Dermis blood vessel endothelial cell (primary cell): ENCODE measurements around the gene ADD1. TPM values are rescaled to one million over a fixed set of nuclear protein-coding genes. Genes with fewer than 3 reads are reported as not detected.

Experiments used
- DNase-seq: peaks from one replicate; pipeline ENCODE4 v3.0.0; 2010
- total RNA-seq: library from RNA; depleted of rRNA; stranded (reverse); fragments of >200 nt; gene quantifications from 2 replicates; pipeline ENCODE4 v1.2.3, GENCODE V29; 2014

ADD1 gene
- total RNA-seq, 1 donor from 2014 or later, result 168 TPM

GRCh38 chr4:2822461-2823300, 21.0 kb upstream of the ADD1 start:
- DNase-seq, result no peak

DNA sequence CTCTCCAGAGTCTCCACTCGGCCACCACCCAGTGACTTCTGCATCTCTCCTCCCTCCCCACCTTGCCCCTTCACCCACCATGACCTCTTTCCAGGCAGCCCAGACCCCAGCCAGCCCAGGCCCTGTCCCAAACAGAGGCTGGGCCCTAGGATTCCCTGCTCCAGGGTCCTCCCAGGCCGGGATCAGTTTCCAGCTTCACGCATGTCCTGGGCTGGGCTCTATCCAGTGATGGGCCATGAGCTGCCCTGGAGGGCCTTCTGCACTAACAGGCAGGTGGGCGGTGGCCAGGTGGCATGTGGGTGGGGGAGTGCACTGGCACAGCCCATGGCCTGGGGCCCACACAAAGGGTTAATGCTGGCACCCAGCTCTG, 20.4 kb upstream of the ADD1 start:
- DNase-seq, result no peak

DNA sequence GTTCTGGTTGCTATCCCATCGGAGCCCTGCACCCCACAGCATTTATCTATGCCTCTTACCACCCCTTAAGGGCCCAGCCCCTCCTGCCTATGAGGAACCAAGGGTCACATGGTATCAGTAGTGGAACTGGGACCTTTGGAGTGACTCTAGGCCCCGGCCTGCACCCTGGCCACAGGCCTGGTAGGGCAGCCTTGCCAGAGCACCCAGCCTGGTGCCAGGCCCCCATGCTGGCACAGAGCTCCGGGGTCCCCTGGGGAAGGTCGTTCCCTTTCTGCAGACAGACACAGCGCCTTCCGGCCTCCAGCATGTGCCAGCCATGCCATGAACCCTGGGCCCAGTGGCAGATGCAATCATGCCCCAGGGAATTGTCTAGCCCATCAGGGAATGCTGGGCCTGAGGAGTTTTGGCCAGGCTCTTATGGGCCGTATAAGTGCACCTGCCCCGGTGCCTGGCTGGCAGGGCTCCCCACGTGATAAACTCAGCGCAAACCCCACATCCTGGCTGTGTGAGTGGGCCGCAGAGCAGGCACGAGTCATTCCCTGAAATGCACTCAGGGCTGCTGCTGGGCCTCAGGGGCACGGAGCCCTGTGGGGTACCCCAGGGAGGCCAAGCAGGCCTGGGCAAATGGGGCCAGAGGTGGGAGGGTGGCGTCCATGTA, 19.8 kb upstream of the ADD1 start:
- DNase-seq, result no peak

GRCh38 chr4:2824329-2824835, 19.3 kb upstream of the ADD1 start:
- no peak for DNase-seq

GRCh38 chr4:2824836-2825381, 18.7 kb upstream of the ADD1 start:
- DNase-seq, result no peak

DNA sequence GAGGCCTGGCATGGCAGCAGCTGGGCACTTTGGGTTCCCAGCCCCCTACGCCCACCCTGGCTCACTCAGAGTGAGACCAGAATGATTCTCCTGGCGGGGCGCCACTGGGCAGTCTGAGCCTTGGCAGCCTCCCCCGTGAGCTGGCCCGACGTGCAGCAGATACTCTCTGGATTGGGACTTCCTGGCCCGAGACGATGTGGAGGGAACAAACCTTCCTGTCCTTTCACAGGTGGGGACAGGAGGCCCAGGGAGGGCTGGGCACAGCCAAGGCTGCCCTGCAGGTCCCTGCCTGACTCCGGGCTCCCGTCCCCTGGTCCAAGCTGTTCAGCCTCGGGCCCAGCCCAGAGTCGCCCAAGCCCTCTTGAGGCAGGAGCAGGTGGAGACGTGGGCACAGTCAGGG, 17.9 kb upstream of the ADD1 start:
- DNase-seq, result no peak

DNA sequence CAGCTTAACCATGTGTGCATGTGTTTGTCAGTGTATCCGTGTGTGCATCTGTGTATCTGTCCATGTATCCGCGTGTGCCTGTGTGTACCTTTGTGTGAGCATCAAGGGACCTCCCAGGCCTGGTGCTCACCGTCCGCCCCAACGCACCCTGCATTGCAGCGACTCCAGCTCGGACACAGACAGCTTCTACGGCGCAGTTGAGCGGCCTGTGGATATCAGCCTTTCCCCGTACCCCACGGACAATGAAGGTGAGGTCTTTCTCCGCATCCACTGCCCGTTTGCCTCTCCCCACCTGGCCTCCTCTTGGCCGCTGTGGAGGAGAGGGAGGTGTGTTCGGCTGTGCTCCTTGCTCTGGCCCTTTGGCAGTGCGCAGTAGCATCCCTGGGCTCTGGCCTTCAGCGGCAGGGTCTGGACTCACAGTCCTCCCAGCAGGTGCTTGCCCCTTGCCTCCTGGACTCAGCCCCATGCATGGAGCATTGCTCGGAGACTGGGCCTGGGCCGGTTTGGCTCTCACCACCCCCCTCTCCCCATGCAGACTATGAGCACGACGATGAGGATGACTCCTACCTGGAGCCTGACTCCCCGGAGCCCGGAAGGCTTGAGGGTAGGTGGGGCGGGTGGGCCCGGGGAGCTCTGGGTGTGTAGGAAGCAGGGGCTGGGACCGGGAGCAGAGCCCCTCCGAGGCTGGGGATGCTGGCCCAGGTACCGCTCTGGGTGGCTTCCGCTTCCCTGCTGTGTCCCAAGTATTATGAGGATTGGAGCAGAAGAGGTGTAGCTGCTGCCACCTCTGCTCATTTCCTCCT, 16.4 kb upstream of the ADD1 start:
- no peak for DNase-seq

DNA sequence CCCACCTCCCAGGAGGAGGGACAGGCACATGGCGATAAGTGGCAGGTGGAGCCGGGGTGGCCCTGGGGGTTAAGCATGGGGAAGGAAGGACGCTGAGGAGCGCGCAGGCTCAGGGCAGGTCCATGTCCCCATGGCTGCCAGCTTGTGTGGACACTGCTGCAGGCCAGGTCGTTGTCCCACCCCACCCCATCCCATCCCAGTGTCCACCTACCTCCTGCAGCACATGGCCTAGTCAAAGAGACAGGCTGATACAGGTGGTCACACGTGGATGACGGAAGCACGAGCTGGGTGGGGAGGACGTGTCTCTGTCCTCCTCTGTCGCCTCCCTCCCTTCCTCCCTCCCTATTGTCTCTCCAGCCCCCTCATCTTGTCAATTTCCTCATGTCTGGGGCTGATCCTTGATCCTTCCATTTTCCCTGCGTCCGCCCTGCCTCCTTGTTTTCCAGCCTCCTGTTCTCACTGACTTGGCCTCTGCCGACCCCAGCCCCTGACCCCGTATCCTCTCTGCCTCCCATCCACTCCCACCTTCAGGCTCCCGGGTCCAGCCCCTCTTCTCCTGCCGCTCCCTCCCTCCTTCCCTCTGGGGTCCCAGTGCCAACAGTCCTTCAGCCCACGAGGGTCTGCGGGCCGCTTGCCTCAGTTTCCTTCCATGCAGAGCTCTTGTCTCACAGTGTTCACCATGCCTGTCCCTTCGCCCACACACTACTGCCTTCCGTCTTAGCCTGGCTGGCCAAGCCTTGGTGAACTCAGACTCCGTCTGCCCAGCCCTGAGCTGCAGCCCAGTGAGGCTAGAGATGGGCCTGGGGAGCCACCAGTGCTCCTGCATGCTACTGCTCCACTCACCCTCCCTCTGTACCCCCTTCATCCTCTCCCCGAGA, 15.5 kb upstream of the ADD1 start:
- DNase-seq, result no peak

GRCh38 chr4:2828758-2829181, 14.9 kb upstream of the ADD1 start:
- no peak for DNase-seq

- DNase-seq, result no peak
Observed at GRCh38 chr4:2829321-2829932, 14.2 kb upstream of the ADD1 start.

GRCh38 chr4:2829933-2830451, 13.7 kb upstream of the ADD1 start:
- no peak for DNase-seq

DNA sequence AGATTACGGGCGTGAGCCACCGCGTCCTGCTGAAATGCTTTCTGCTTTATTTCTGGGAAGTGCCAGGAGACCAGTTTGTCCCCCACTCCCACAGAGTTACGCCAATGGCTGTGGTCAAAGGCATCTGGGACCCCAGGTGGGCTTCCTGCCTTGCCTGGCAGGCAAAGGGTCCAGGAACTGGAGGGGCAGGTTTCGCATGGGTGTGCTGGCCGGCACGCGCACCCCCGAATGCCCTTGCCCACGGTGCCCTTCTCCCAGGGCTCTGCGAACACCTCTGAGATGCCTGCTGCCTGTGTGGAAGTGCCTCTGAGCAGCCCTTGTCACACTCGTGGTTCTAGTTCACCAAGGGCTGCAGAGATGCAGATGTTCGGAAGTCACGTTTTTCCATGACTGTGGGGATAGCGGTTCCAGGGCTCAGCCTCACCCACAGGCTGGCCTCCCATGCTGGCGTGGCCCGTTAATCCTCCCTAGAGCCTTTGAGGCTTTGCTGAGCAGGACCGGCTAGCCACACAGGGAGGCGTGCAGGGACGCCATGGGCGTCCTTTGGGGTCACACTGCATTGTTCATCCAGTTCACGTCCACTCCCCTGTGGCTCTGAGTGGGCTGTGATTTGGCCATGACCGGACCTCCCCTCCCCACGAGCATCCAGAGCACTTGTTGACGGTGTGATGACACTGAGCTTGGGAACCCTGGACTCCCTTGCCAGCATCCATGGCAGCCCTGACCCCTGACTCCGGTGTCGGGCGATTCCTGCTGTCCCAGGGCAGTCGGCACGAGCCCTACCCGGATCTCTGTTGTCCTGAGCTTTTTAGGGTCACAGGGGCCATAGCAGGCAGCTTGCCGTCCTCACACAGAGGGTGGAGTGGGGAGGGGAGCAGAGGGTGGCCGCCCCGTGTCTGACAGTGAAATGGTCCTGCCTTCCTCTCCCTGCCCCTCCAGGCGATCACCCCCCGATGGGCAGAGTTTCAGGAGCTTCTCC, 12.7 kb upstream of the ADD1 start:
- no peak for DNase-seq

DNA sequence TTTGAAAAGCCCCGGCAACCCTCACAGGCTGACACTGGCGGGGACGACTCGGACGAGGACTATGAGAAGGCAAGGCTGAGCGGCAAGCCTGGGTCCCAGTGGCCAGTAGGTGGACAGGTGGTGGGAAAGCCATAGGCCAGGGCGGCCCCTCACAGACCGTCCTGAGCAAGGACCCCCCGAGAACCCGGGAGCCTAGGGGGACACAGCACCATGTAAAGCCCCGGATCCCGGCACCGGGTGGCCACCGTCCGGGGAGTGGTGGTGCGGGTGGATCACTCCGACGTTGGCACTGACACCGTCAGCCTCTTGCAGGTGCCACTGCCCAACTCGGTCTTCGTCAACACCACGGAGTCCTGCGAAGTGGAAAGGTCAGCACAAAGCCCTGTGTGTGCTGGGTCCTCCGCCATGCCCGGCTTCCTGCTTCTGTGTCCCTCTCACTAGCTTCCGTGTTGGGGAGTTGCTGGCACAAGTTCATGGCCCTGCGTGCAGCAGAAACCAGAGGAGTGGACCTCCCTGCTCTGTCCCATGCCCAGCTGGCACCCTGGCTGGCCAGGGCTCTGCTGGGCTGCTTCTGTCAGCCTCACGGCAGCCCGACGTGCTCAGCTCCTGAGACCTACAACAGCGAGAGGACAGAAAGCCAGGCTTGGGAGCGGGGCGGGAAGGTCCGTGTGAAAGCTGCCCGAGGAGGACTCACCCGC, 11.9 kb upstream of the ADD1 start:
- no peak for DNase-seq

DNA sequence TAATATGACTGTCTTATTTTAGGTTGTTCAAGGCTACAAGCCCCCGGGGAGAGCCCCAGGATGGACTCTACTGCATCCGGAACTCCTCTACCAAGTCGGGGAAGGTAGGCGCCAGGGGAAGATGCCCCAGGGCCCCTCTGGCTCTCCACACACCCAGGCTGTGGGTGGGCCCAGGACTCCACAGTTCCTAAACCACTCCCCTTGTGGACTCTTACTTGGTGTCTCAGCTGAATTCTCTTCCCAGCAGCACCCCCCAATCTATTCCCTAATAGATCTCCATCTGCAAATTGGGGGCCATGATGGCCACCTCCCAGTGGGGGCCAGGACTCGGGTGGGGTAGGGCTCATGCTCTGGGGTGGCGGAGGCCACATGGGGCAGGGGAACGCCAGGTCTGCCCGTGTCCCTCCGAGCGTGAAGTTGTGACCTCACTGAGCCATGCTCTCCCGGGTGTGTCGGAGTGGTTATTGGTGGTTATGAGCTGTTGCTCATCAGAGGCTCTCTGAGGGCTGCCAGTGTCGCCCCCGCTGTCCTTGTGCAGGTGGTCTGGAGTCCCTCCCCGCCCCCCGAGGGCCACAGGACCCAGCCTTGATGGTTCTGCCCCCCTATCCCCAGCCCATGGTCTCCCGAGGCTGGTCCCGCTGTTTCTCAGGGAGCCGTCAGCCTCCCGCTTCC, 11.2 kb upstream of the ADD1 start:
- no peak for DNase-seq

GRCh38 chr4:2832981-2833670, 10.5 kb upstream of the ADD1 start:
- DNase-seq, result no peak

- DNase-seq, result no peak
Observed at GRCh38 chr4:2833671-2834000, 10.0 kb upstream of the ADD1 start.

DNA sequence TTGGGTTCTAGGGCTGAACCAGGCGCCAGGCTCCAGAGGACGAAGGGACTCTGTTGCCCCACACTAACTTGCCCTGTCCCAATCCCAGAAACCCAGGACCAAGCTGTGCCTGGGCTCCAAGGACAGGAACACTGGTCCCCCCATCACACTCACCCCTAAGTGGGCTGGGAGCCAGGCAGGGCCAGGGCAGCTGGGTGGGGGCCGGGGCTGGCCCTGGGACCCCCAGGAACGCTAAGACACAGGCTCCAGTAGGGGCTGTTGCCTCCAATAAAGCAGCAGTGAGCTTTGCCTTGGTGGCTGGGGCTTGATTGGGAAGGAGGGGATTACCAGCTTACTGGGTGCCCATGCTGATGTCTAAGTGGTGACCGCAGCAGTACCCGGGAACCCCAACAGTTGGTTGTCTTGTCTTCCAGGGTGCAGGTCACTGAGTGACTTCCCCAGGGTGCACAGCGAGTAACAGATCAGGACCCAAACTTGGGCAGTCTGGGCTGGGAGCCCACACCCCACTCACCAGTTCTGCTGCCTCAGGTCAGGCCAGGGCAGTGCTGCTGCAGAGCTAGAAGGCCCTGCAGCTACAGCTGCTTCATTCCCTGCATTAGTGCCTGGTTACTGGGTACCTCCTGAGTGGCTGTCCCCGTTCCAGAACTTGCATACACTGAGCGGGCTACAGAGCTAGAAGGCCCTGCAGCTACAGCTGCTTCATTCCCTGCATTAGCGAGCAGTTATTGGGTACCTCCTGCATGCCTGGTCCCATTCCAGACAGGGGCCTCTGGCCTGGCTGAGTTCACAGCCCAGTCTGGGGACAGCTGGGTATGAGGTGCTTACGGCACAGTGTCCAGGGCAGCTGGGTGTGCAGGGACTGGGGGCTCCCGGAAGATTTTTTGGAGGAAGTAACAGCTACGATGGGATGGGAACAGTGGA, 9.4 kb upstream of the ADD1 start:
- DNase-seq, result no peak
